Measurements from ENCODE around the gene UGCG. TPM values are rescaled to one million over a fixed set of nuclear protein-coding genes. Genes with fewer than 3 reads are reported as not detected.

The UGCG gene
- total and polyA plus RNA-seq, 9 of the 15 experiments (the other 6 are each of a cell fraction or from before 2014, with no cell fraction given) = 20.0 to 40.3 (median 29.2) TPM

GRCh38 chr9:111913159-111913558 is 16.5 kb downstream of the UGCG start:
- WGBS (ENCODE audit: insufficient coverage, low coverage, missing lambda C conversion rate) = 66% methylated on average over 5 of the region's 6 CpGs
- intact Hi-C loops (cut with micrococcal nuclease) = no loop called here
- CTCF ChIA-PET (ENCODE audit: low intra/inter-chr PET ratio) = interaction anchor here (0.6 kb wide), 1 partner anchor 76 kb away, joined by 3 read pairs; no protein-coding TSS in a partner anchor
- POLR2A ChIA-PET = interaction anchor here (0.7 kb wide), 1 partner anchor 10 kb away, joined by 3 read pairs; no protein-coding TSS in a partner anchor
- no TSS peak for BruUV-seq (replicated peaks)
- FAIRE-seq (no peak), ATAC-seq (no peak), DNase-seq (ENCODE audit: extremely low read depth in 1 of 4, low spot score in 3 of 4) (no peak)
- no peak overlapping the region for H3K9ac ChIP-seq (ENCODE audit: insufficient read depth in 1 of 2, low read depth in 2 of 2, low read length in 2 of 2)
- H3K27me3 ChIP-seq (ENCODE audit: control insufficient read depth in 2 of 2, insufficient read depth in 2 of 2, low read length in 2 of 2) = no peaks in the 10 kb centered on the region
- H3K36me3 ChIP-seq (ENCODE audit: control insufficient read depth, insufficient read depth, low read length) = peaks cover 35% of the 10 kb centered on the region
- in situ Hi-C loops (cut with MboI) = no loop called here
- peaks cover 98% of the 10 kb centered on the region for H3K79me2 ChIP-seq (ENCODE audit: control insufficient read depth, insufficient read depth, low read length)
- no peak overlapping the region for H3K27ac ChIP-seq (ENCODE audit: extremely low read depth, low read depth, low read length)
- no peaks in the 10 kb centered on the region for H3K9me1 ChIP-seq (ENCODE audit: control insufficient read depth, insufficient read depth, low read length)
- no peak for TF ChIP-seq GABPA (tag; conservative IDR thresholded peaks at IDR 0.05; ENCODE audit: low read depth)
- TF ChIP-seq PBX2 (CRISPR knock-in tag; IDR thresholded peaks at IDR 0.05; ENCODE audit: low read depth) = no peak
- TF ChIP-seq PBX2 (tag; conservative IDR thresholded peaks at IDR 0.05; ENCODE audit: low read depth) = no peak
- no peak for TF ChIP-seq CBX3 (IDR thresholded peaks at IDR 0.05; ENCODE audit: borderline replicate concordance in 1 of 2, low read length in 2 of 2)
- TF ChIP-seq RBFOX2 (IDR thresholded peaks at IDR 0.05; ENCODE audit: low read depth, low read length) = no peak
- TF ChIP-seq KAT8 (IDR thresholded peaks at IDR 0.05; ENCODE audit: low read depth) = no peak
- TF ChIP-seq ZNF583 (CRISPR knock-in tag; IDR thresholded peaks at IDR 0.05) = no peak
- no peak for TF ChIP-seq ZNF764 (CRISPR knock-in tag; IDR thresholded peaks at IDR 0.05; ENCODE audit: low read depth)
- H3K4me1 ChIP-seq (replicated peaks in 1 of 2; ENCODE audit: control insufficient read depth in 2 of 2, insufficient read depth in 2 of 2, low read length in 2 of 2) = peaks cover 3 to 16% of the 10 kb centered on the region in 2 experiments; a peak in 3 of 5 replicates
- H4K20me1 ChIP-seq (replicated peaks; ENCODE audit: control insufficient read depth, insufficient read depth, low read length) = peaks cover 21% of the 10 kb centered on the region
- H3K4me2 ChIP-seq (ENCODE audit: insufficient read depth, low read length) = no peak overlapping the region
- no peak overlapping the region for H2AFZ ChIP-seq (ENCODE audit: low read depth, low read length)
- no peaks in the 10 kb centered on the region for H3K9me3 ChIP-seq (replicated peaks; ENCODE audit: control insufficient read depth, insufficient read depth, low read depth, low read length)
- H3K4me3 ChIP-seq = no peak overlapping the region
